GM12874 (cell line): Measurements from ENCODE around the gene KLHL22.

Source experiments
- CTCF ChIP-seq: IDR thresholded peaks from 2 replicates; pipeline ENCODE4 v1.5.1; 2011; ENCODE audit warnings: low read depth, mild to moderate bottlenecking, control low read depth, low read length, moderate library complexity; ENCODE audit not compliant: insufficient read depth

Gene KLHL22

GRCh38 chr22:20414059-20414440, 81.5 kb downstream of the KLHL22 start:
- TF ChIP-seq CTCF, result no peak

GRCh38 chr22:20413217-20414058, 82.2 kb downstream of the KLHL22 start:
- no peak for TF ChIP-seq CTCF

- TF ChIP-seq CTCF, result no peak
Measured at GRCh38 chr22:20412474-20413216, 83.0 kb downstream of the KLHL22 start.

GRCh38 chr22:20408891-20409290, 86.7 kb downstream of the KLHL22 start:
- no peak for TF ChIP-seq CTCF

- no peak for TF ChIP-seq CTCF
Measured at GRCh38 chr22:20407829-20408228, 87.8 kb downstream of the KLHL22 start.

GRCh38 chr22:20406686-20407408, 88.7 kb downstream of the KLHL22 start:
- no peak for TF ChIP-seq CTCF
